ENCODE measurements around the gene CCDC91.

Gene CCDC91

GRCh38 chr12:28269851-28270250, 79.6 kb downstream of the CCDC91 start (continued):
- TF ChIP-seq ZNF513 (tag by site-specific recombination; IDR thresholded peaks at IDR 0.05) (no peak), ZNF19 (tag by site-specific recombination; IDR thresholded peaks at IDR 0.05; ENCODE audit: low read depth) (no peak), ZNF138 (tag by site-specific recombination; IDR thresholded peaks at IDR 0.05; ENCODE audit: borderline replicate concordance) (no peak), ZNF670 (tag by site-specific recombination; IDR thresholded peaks at IDR 0.05; ENCODE audit: low read depth) (no peak)

GRCh38 chr12:28278499-28278898, 88.2 kb downstream of the CCDC91 start:
- H3K27ac ChIP-seq (ENCODE audit: extremely low read depth, low read depth, low read length): no peak overlapping the region

GRCh38 chr12:28278960-28279359, 88.7 kb downstream of the CCDC91 start:
- no peaks in the 10 kb centered on the region for H3K4me1 ChIP-seq (ENCODE audit: control insufficient read depth, insufficient read depth, low read length)
- no peak overlapping the region for H3K27ac ChIP-seq (ENCODE audit: extremely low read depth, low read depth, low read length)
- H3K4me3 ChIP-seq (ENCODE audit: low read depth, low read length): no peak overlapping the region
- ChIA-PET CTCF (interaction anchor here (0.5 kb wide), 1 partner anchor 170 kb away, joined by 3 read pairs; no protein-coding TSS in a partner anchor), POLR2A (no interaction called here)
- H3K9me3 ChIP-seq (ENCODE audit: control insufficient read depth, insufficient read depth, low read depth, low read length): no peaks in the 10 kb centered on the region
- H3K36me3 ChIP-seq (ENCODE audit: control insufficient read depth in 2 of 2, insufficient read depth in 1 of 2, low read length in 2 of 2): no peaks in the 10 kb centered on the region
- TF ChIP-seq GLIS2 (tag by site-specific recombination; IDR thresholded peaks at IDR 0.05): no peak
- TF ChIP-seq ATF2 (tag by site-specific recombination; IDR thresholded peaks at IDR 0.05; ENCODE audit: low read depth): peak; percentile 80

More at GRCh38 chr12:28278499-28278898, 88.2 kb downstream of the CCDC91 start:
- POLR2A ChIA-PET: no interaction called here
- Histone ChIP-seq H3K4me1 (ENCODE audit: control insufficient read depth, insufficient read depth, low read length) (no peaks in the 10 kb centered on the region), H3K36me3 (ENCODE audit: control insufficient read depth in 2 of 2, insufficient read depth in 1 of 2, low read length in 2 of 2) (no peaks in the 10 kb centered on the region), H3K9me3 (ENCODE audit: control insufficient read depth, insufficient read depth, low read depth, low read length) (no peaks in the 10 kb centered on the region), H3K4me3 (ENCODE audit: low read depth, low read length) (no peak overlapping the region)
- CTCF ChIA-PET: interaction anchor here (0.9 kb wide), 1 partner anchor 195 kb away, joined by 3 read pairs; no protein-coding TSS in a partner anchor
- no peak for TF ChIP-seq EGR2 (tag by site-specific recombination; IDR thresholded peaks at IDR 0.05; ENCODE audit: low read depth)
- no peak for TF ChIP-seq GFI1B (tag by site-specific recombination; IDR thresholded peaks at IDR 0.05)
- no peak for TF ChIP-seq ZNF391 (tag by site-specific recombination; IDR thresholded peaks at IDR 0.05; ENCODE audit: borderline replicate concordance, low read depth)
- no peak for TF ChIP-seq ZNF777 (tag by site-specific recombination; IDR thresholded peaks at IDR 0.05; ENCODE audit: borderline replicate concordance)
- TF ChIP-seq ZNF514 (tag by site-specific recombination; IDR thresholded peaks at IDR 0.05): no peak
- TF ChIP-seq ZNF335 (tag by site-specific recombination; conservative IDR thresholded peaks at IDR 0.05): no peak
- no peak for TF ChIP-seq ZNF416 (tag by site-specific recombination; IDR thresholded peaks at IDR 0.05)
- no peak for TF ChIP-seq ZNF274 (IDR thresholded peaks at IDR 0.05; ENCODE audit: low read length)
- TF ChIP-seq ZNF274 (tag by site-specific recombination; IDR thresholded peaks at IDR 0.05; ENCODE audit: borderline replicate concordance): no peak
- TF ChIP-seq ZNF24 (tag by site-specific recombination; IDR thresholded peaks at IDR 0.05): no peak

- Histone ChIP-seq H3K4me1 (ENCODE audit: control insufficient read depth, insufficient read depth, low read length) (no peaks in the 10 kb centered on the region), H3K27ac (ENCODE audit: extremely low read depth, low read depth, low read length) (no peak overlapping the region), H3K4me3 (ENCODE audit: low read depth, low read length) (no peak overlapping the region), H3K9me3 (ENCODE audit: control insufficient read depth, insufficient read depth, low read depth, low read length) (no peaks in the 10 kb centered on the region), H3K36me3 (ENCODE audit: control insufficient read depth in 2 of 2, insufficient read depth in 1 of 2, low read length in 2 of 2) (no peaks in the 10 kb centered on the region)
- POLR2A ChIA-PET: no interaction called here
- TF ChIP-seq ZNF701 (tag by site-specific recombination; IDR thresholded peaks at IDR 0.05): no peak
- TF ChIP-seq ZNF146 (tag by site-specific recombination; IDR thresholded peaks at IDR 0.05): peak; percentile 60
- CTCF ChIA-PET: no interaction called here
Observed at GRCh38 chr12:28286352-28286751, 96.1 kb downstream of the CCDC91 start.

All from HEK293 (cell line).